DMS114 treated with DMSO at 0.1 percent for 48 hours (cell line): ENCODE results near the gene FAM131A.

ENCODE experiments used
- DNase-seq: peaks from one replicate; lab custom pipeline; 2025; ENCODE audit not compliant: unreplicated experiment; lab: John Stamatoyannopoulos, UW

FAM131A gene

DNA sequence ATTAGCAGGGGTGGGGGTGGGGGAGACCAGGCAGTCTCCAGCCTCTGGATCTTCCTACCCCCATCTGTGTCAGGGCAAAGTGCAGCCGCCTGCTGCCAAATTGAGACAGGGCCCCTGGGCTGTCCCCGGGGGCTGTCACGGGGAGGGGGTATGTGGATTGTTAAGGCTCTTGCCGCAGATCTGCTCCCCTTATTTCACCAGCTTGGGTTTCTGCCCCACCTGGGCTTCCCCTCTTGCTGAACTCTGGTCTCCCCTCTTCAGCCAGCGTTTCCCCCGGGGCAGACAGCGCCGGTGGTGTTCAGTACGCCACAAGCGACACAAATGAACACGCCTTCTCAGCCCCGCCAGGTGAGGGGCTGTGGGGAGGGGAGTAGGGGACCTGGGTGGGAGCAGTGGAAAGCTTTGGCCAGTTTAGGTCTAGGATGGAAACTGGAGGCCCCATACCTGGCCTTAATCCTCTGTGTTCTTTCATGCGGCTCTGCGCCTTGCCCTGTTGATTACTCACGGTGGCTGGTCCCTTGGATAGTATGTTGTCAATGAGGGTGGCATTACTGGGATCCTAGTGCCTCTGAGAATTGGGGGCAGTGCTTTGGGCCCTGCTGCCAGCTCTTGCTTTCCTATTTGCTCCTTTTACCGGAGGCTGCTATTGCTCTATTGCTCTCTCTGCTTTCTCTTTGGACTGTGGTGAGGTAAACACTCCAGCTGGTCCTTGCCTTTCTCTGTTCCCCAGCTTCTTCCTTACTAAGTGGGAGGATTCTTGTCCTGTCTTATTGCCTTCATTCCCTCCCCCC, 21.3 kb upstream of the FAM131A start:
- no peak for DNase-seq

DNA sequence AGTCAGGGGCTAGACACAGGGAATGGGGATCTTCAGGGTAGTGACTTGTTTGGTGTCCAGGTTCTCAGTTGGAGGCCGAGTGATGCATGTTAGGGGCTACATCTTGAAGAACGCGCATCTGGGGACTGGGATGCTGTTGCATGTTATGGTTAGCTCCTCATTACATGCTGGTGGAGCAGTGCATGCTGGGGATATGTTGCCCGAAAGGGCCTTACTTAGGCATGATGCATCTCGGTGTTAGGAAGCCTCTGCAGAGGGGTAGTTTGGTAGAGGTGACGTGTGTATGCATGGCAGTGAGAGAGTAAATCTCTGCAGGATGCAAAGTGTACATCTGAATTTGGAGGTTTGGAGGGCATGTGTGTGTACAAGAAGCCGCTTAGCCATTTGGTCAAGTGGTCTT, 20.6 kb upstream of the FAM131A start:
- DNase-seq = no peak

DNA sequence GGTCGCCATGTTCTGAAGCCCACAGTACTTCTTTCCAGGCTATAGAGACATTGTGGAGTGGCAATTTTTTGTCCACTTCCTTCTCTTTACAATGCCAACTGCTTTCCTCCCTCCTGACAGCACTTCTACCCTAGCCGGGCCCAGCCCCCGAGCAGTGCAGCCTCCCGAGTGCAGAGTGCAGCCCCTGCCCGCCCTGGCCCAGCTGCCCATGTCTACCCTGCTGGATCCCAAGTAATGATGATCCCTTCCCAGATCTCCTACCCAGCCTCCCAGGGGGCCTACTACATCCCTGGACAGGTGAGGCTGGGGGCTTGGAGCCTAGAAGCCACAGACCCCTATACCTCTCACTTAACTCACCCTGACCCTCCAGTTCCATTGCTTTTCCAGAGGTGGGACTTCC, 20.2 kb upstream of the FAM131A start:
- no peak for DNase-seq

DNA sequence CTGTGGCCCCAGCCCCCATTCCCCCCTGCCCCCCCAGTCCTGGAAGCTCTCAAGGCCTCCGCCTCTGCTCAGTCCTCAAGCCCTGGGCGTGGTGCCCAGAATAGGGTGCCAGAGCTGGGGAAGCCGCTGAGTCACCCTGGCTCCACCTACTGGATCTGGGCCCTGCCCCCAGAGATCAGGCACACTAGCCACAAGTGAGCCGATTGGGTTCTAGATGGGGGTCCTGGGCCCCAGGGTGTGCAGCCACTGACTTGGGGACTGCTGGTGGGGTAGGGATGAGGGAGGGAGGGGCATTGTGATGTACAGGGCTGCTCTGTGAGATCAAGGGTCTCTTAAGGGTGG, 17.3 kb upstream of the FAM131A start:
- DNase-seq = no peak

GRCh38 chr3:184321666-184322065, 15.7 kb upstream of the FAM131A start:
- DNase-seq = no peak

- no peak for DNase-seq
Observed at GRCh38 chr3:184322731-184323487, 14.5 kb upstream of the FAM131A start.

- DNase-seq = no peak
Observed at GRCh38 chr3:184323696-184324095, 13.7 kb upstream of the FAM131A start.

DNA sequence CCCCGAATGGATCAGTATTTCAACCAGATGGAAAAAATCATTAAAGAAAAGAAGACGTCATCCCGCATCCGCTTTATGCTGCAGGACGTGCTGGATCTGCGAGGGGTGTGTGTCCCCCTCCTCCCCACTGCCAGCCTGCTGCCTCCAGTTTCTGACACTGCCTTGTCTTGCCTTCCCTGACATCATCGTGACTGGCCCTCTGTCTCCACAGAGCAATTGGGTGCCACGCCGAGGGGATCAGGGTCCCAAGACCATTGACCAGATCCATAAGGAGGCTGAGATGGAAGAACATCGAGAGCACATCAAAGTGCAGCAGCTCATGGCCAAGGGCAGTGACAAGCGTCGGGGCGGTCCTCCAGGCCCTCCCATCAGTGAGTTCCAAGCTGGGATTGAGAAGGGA, 12.1 kb upstream of the FAM131A start:
- DNase-seq = no peak

DNA sequence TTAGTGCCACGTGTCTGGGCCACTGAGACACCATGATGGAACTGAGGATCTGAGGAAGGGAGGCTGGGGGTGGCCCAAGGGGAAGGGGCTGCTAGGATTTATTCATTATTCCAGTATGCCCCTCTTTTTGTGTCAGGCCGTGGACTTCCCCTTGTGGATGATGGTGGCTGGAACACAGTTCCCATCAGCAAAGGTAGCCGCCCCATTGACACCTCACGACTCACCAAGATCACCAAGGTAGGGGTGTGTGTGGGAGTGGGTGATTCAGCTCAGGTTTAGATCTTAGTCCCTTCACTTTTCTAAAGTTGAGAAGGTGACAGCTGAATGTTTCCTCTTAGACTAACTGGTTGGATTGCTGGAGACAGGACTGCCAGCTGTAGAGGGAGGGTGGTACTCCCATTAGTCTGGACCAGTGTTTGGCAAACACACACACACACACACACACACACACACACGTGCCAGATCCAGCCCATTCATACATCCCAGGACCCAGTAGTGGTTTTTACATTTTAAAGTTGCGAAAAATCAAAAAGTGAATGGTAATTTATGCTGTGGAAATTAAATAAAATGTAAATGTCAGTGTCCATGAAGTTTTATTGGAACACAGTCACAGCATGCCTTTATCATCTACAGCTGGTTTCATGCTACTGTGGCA, 11.6 kb upstream of the FAM131A start:
- no peak for DNase-seq

DNA sequence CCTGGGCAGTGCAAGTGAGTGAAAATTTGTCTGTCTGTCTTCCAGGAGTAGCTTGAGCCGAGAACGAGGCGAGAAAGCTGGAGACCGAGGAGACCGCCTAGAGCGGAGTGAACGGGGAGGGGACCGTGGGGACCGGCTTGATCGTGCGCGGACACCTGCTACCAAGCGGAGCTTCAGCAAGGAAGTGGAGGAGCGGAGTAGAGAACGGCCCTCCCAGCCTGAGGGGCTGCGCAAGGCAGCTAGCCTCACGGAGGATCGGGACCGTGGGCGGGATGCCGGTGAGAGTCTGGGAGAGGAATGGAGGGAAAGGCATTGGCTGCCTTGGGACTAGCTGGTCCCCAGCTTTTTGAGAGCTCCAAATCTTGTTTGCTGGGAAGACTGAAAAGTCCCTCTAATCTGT, 10.2 kb upstream of the FAM131A start:
- no peak for DNase-seq

DNA sequence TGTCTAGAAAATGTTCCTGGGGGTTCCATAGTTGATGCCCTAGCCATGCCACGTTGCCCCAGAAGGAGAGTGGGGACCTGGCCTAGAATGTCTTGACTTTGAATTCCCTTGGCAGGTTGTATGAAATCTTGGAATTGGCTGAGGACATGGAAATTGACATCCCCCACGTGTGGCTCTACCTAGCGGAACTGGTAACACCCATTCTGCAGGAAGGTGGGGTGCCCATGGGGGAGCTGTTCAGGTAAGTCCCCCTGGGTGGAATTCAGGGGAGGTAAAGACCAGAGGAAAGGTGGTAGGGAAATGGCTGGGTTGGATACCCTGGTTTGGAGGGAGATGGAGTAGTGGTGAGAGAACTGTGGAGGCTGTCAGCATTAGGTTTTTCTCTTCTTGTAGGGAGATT, 8.9 kb upstream of the FAM131A start:
- DNase-seq = no peak

- no peak for DNase-seq
Observed at GRCh38 chr3:184332370-184333090, 4.9 kb upstream of the FAM131A start.

DNA sequence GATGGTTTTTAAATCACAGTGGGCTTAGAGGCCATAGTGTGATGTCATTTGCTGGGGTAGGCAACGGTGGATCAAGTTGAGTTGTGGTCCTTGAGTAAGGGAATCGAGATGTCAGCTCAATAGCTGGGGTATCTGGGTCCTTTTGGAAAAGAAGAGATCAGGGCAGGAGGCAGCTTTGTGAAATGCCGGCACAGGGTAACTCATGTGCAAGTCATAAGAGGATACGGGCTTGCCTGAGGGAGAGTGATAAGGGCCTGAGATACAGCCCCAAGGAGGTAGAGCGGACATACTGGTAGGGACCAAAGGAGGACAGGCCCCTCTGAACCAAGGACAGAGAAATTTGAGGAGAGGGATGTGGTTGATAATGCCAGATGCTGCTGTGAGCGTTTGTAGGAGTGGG, 4.2 kb upstream of the FAM131A start:
- DNase-seq = no peak

GRCh38 chr3:184333700-184334099, 3.7 kb upstream of the FAM131A start:
- no peak for DNase-seq

DNA sequence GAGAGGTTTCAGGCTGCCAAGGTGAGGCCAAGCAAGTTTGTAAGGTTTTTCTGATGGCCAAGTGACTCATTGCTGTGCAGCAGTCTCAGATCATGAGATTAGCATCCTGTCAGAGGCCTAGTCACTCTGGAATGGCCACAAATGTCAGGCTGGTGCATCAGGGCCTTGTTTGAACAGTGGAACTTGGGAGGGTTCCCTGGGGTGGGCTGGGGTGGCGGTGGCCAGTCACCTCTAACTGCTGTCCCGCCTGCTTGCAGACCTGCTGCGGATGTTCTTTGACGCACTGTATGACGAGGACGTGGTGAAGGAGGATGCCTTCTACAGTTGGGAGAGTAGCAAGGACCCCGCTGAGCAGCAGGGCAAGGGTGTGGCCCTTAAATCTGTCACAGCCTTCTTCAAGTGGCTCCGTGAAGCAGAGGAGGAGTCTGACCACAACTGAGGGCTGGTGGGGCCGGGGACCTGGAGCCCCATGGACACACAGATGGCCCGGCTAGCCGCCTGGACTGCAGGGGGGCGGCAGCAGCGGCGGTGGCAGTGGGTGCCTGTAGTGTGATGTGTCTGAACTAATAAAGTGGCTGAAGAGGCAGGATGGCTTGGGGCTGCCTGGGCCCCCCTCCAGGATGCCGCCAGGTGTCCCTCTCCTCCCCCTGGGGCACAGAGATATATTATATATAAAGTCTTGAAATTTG, 2.8 kb upstream of the FAM131A start:
- no peak for DNase-seq

GRCh38 chr3:184335291-184335660, 2.1 kb upstream of the FAM131A start:
- no peak for DNase-seq

DNA sequence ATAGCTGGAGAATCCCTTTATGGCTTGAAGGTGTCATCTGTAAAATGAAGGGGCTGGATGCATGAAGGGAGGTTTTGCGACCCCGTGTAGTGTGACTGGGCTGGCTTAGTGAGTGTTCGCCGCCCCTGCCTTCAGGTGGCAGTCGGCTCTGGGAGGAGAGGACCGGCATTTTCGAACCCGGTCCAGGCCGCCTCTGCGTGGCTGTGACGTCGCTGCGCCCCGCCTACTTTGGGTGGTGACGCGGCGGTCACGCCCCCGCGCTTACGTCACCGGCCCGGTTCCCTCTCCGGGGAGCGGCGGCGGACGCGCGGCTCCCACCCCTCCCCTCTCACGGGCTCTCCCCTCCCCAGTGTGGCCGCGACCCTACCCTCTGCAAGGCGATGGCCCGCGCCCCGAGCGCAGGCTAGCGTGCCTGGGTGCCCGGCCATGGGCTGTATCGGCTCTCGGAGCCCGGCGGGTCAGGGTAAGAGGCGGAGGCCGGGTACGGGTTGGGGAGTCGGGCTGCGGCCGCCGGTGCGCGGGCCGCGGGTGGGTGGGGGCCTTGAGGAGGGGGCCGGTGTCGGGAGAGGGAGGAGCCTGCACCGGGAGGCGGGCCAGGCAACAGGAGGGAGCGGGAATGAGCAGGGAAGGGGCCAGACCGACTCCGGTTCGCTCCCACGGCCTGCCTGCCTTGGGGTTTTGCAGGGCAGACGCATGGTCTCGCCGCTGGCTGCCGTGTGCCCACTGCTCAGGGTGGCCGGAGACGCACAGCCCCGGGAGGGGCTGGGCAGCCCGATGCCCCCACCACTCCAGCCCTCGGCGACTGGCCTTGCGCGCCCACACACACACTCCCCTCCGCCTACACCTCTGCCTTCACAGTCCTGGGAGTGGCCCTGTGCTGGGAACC, 1.5 kb upstream of the FAM131A start:
- peak; percentile 53 for DNase-seq

DNA sequence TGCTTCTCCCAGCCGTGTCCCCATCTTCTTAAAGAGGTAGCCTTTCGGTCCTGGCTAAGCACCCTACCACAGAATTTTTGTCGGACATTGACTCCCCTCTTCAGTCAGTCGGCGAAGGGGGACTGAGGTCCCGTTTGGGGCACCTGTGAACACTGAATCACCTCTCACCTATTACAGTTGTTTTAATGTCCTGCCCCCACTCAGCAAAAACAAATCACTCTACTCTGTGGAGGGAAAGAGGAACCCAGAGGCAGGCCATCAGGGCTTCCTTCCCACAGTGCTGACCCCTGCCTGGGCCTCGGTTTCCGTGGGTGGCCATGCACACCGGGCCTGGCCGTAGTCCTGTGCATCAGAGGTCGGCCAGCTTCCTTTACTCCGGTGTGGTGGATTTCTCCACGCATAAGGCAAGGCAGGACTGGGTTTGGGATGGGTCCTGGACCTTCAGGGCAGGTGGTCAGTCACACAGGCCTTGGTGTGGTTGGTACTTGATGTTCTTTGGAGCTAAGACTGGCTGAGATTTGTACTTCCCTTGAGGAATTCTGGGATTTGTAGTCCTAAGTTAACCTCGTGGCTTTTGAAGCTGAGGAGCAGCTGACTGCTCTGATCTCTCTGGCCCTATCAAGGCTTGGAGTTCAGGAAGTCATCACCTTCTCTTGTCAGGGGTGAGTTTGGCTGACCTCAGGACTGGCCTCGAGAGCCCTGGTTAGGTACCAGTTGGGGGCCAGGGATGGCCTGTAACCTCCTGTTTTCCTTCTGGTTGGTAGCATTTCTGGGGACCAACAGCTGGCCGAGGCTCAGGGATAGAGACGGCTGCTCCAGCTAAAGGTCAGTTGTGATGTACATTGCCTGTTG, 627 bp upstream of the FAM131A start:
- DNase-seq = peak; percentile 33

- no peak for DNase-seq
Observed at GRCh38 chr3:184337981-184338380, 581 bp downstream of the FAM131A start.
